HepG2 (cell line): Measurements from ENCODE around the gene DND1. TPM values are rescaled to one million over a fixed set of nuclear protein-coding genes. Genes with fewer than 3 reads are reported as not detected.

Source experiments
- ATF7-NPFF ChIP-seq: sonication (generic); formaldehyde crosslinking; IDR thresholded peaks from 2 replicates; pipeline ENCODE4 v1.8.1; 2023; ENCODE audit warnings: mild to moderate bottlenecking, low read depth, missing genetic modification reagents, moderate library complexity
- CREB1 ChIP-seq, 2 experiments: fragments of 450-650 bp in 1 of 2; IDR thresholded peaks; 2 replicates each; pipeline ENCODE4 v1.6.1; 2016 to 2017; ENCODE audit warnings: control low read depth in 1 of 2, mild to moderate bottlenecking in 1 of 2, missing compliant biosample characterization in 1 of 2, missing genetic modification characterization in 1 of 2
- ELF3 ChIP-seq: IDR thresholded peaks from 2 replicates; pipeline ENCODE4 v1.6.1; 2016; ENCODE audit warnings: missing genetic modification reagents, missing compliant biosample characterization
- FOXM1 ChIP-seq: sonication (generic); formaldehyde crosslinking; IDR thresholded peaks from 2 replicates; pipeline ENCODE4 v1.5.0; 2020; ENCODE audit warnings: missing genetic modification reagents
- GABPB1 ChIP-seq: IDR thresholded peaks from 2 replicates; pipeline ENCODE4 v1.6.1; 2016; ENCODE audit warnings: mild to moderate bottlenecking, missing genetic modification reagents, moderate library complexity, missing compliant biosample characterization
- KLF12 ChIP-seq: sonication (generic); formaldehyde crosslinking; IDR thresholded peaks from 2 replicates; pipeline ENCODE4 v1.4.0; 2020; ENCODE audit warnings: missing genetic modification reagents, borderline replicate concordance
- NBN ChIP-seq: fragments of 450-650 bp; conservative IDR thresholded peaks from 2 replicates; pipeline ENCODE4 v1.6.1; 2017
- NRL ChIP-seq: sonication (generic); formaldehyde crosslinking; IDR thresholded peaks from 2 replicates; pipeline ENCODE4 v1.5.0; 2020; ENCODE audit warnings: missing genetic modification reagents, mild to moderate bottlenecking, moderate library complexity, borderline replicate concordance
- TEAD3 ChIP-seq: optimal IDR thresholded peaks from 2 replicates; pipeline ENCODE3; 2016; ENCODE audit warnings: borderline replicate concordance
- ZNF3 ChIP-seq: IDR thresholded peaks from 2 replicates; pipeline ENCODE4 v1.7.0; 2017; ENCODE audit warnings: inconsistent platforms
- ZNF432 ChIP-seq: sonication (generic); formaldehyde crosslinking; IDR thresholded peaks from 2 replicates; pipeline ENCODE4 v1.5.0; 2020; ENCODE audit warnings: missing genetic modification reagents, mild to moderate bottlenecking, borderline replicate concordance
- ZNF562 ChIP-seq: sonication (generic); formaldehyde crosslinking; IDR thresholded peaks from 2 replicates; pipeline ENCODE4 v1.8.0; 2022; ENCODE audit warnings: missing genetic modification reagents, borderline replicate concordance
- ZSCAN30 ChIP-seq: sonication (generic); formaldehyde crosslinking; IDR thresholded peaks from 2 replicates; pipeline ENCODE4 v1.5.0; 2020; ENCODE audit warnings: mild to moderate bottlenecking, missing genetic modification reagents
- polyA plus RNA-seq, 8 experiments: library from polyadenylated mRNA; depleted of rRNA in 3 of 8; stranded (reverse) in 7 of 8; unstranded in 1 of 8; fragments of >200 nt; fragmentation: Illumina TruSeq in 4 of 8; extraction: Trizol in 4 of 8; gene quantifications; 2 replicates each; pipeline versions ENCODE4 v1.2.1 to v1.2.3, GENCODE V29; 2011 to 2016; ENCODE audit warnings: low read depth in 4 of 8, missing spikeins in 1 of 8, mixed read lengths in 1 of 8; ENCODE audit not compliant: insufficient read depth in 1 of 8
- total RNA-seq, 5 experiments: library from RNA; depleted of rRNA; stranded (reverse); fragments of >200 nt; fragmentation: Illumina TruSeq; extraction: Trizol; gene quantifications; 2 replicates each; pipeline ENCODE4 v1.2.3, GENCODE V29; 2016; ENCODE audit warnings: low read depth in 1 of 5
- TF ChIP-seq, protein P1 (sequence below): sonication (generic); formaldehyde crosslinking; IDR thresholded peaks from 2 replicates; pipeline ENCODE4 v1.5.0; 2020; ENCODE audit warnings: mild to moderate bottlenecking, low read depth, missing genetic modification reagents, borderline replicate concordance
- TF ChIP-seq, protein P2 (sequence below): sonication (generic); formaldehyde crosslinking; IDR thresholded peaks from 2 replicates; pipeline ENCODE4 v1.4.0; 2020; ENCODE audit warnings: missing genetic modification reagents, borderline replicate concordance
- TF ChIP-seq, protein P3 (sequence below): sonication (generic); formaldehyde crosslinking; IDR thresholded peaks from 2 replicates; pipeline ENCODE4 v1.8.0; 2022; ENCODE audit warnings: missing genetic modification reagents, mild to moderate bottlenecking, borderline replicate concordance
- TF ChIP-seq, protein P4 (sequence below): sonication (generic); formaldehyde crosslinking; IDR thresholded peaks from 2 replicates; pipeline ENCODE4 v1.4.0; 2020; ENCODE audit warnings: missing genetic modification reagents, mild to moderate bottlenecking, borderline replicate concordance
- TF ChIP-seq, protein P5 (sequence below): sonication (generic); formaldehyde crosslinking; IDR thresholded peaks from 2 replicates; pipeline ENCODE4 v1.4.0; 2020; ENCODE audit warnings: missing genetic modification reagents

Gene DND1
- total and polyA plus RNA-seq, 2 of the 13 experiments (the other 11 are each of a cell fraction or from before 2014, with no cell fraction given) = 0.48 to 0.55 TPM

DNA sequence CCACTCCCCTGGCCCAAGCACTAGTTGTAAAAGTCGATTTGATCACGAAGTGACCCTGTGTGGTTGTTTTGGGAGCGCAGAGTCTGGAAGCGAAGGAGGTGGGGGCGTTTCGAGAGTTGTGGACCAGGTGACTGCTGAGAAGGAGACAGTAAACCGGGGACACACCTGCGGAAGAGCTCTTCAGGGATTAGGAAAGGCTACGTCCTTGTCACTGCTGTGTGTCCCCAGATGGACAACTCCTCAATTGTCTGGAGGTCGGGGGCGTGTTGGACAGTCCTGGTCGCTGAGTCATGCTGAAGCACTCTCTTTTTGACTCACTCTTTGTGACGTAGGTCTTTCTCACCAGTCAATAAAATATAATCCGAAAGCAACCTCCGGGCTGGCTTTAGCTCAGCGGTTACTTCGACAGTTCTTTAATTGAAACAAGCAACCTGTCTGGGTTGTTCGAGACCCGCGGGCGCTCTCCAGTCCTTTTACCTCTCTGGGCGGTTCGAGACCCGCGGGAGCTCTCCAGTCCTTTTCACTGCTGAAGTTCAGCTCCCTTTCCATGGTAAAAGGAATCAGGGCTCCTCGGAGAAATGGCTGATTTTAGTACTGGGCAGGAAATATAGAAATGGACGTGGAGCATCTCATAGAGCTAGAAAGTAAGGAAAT lies 37.6 kb upstream of the DND1 start (continued):
- TF ChIP-seq ZNF562 (no peak), ZNF432 (CRISPR knock-in tag) (no peak), NRL (CRISPR knock-in tag) (no peak), TEAD3 (CRISPR knock-in tag) (peak; percentile 68), NBN (no peak), ELF3 (CRISPR knock-in tag) (peak; percentile 57), GABPB1 (CRISPR knock-in tag) (no peak), ZNF3 (CRISPR knock-in tag) (no peak), CREB1 (IDR thresholded peaks at IDR 0.05) (peak; percentile 97), CREB1 (CRISPR knock-in tag; IDR thresholded peaks at IDR 0.05) (peak; percentile 97), ATF7-NPFF (CRISPR knock-in tag) (peak; percentile 37; the same call in 1 of the 2 replicates), FOXM1 (CRISPR knock-in tag) (no peak), KLF12 (CRISPR knock-in tag) (peak; percentile 53; the same call in 1 of the 2 replicates), ZSCAN30 (CRISPR knock-in tag) (no peak)
- TF ChIP-seq, protein P1, sequence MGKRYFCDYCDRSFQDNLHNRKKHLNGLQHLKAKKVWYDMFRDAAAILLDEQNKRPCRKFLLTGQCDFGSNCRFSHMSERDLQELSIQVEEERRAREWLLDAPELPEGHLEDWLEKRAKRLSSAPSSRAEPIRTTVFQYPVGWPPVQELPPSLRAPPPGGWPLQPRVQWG = no peak
- TF ChIP-seq, protein P2, sequence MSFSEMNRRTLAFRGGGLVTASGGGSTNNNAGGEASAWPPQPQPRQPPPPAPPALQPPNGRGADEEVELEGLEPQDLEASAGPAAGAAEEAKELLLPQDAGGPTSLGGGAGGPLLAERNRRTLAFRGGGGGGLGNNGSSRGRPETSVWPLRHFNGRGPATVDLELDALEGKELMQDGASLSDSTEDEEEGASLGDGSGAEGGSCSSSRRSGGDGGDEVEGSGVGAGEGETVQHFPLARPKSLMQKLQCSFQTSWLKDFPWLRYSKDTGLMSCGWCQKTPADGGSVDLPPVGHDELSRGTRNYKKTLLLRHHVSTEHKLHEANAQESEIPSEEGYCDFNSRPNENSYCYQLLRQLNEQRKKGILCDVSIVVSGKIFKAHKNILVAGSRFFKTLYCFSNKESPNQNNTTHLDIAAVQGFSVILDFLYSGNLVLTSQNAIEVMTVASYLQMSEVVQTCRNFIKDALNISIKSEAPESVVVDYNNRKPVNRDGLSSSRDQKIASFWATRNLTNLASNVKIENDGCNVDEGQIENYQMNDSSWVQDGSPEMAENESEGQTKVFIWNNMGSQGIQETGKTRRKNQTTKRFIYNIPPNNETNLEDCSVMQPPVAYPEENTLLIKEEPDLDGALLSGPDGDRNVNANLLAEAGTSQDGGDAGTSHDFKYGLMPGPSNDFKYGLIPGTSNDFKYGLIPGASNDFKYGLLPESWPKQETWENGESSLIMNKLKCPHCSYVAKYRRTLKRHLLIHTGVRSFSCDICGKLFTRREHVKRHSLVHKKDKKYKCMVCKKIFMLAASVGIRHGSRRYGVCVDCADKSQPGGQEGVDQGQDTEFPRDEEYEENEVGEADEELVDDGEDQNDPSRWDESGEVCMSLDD (CRISPR knock-in tag) = no peak
- TF ChIP-seq, protein P3, sequence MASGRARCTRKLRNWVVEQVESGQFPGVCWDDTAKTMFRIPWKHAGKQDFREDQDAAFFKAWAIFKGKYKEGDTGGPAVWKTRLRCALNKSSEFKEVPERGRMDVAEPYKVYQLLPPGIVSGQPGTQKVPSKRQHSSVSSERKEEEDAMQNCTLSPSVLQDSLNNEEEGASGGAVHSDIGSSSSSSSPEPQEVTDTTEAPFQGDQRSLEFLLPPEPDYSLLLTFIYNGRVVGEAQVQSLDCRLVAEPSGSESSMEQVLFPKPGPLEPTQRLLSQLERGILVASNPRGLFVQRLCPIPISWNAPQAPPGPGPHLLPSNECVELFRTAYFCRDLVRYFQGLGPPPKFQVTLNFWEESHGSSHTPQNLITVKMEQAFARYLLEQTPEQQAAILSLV (CRISPR knock-in tag) = 0 out of 2 replicates have a peak, but pooled peaks have one; percentile 31
- TF ChIP-seq, protein P4, sequence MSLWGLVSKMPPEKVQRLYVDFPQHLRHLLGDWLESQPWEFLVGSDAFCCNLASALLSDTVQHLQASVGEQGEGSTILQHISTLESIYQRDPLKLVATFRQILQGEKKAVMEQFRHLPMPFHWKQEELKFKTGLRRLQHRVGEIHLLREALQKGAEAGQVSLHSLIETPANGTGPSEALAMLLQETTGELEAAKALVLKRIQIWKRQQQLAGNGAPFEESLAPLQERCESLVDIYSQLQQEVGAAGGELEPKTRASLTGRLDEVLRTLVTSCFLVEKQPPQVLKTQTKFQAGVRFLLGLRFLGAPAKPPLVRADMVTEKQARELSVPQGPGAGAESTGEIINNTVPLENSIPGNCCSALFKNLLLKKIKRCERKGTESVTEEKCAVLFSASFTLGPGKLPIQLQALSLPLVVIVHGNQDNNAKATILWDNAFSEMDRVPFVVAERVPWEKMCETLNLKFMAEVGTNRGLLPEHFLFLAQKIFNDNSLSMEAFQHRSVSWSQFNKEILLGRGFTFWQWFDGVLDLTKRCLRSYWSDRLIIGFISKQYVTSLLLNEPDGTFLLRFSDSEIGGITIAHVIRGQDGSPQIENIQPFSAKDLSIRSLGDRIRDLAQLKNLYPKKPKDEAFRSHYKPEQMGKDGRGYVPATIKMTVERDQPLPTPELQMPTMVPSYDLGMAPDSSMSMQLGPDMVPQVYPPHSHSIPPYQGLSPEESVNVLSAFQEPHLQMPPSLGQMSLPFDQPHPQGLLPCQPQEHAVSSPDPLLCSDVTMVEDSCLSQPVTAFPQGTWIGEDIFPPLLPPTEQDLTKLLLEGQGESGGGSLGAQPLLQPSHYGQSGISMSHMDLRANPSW (CRISPR knock-in tag) = peak; percentile 76; the same call in 1 of the 2 replicates
- TF ChIP-seq, protein P5, sequence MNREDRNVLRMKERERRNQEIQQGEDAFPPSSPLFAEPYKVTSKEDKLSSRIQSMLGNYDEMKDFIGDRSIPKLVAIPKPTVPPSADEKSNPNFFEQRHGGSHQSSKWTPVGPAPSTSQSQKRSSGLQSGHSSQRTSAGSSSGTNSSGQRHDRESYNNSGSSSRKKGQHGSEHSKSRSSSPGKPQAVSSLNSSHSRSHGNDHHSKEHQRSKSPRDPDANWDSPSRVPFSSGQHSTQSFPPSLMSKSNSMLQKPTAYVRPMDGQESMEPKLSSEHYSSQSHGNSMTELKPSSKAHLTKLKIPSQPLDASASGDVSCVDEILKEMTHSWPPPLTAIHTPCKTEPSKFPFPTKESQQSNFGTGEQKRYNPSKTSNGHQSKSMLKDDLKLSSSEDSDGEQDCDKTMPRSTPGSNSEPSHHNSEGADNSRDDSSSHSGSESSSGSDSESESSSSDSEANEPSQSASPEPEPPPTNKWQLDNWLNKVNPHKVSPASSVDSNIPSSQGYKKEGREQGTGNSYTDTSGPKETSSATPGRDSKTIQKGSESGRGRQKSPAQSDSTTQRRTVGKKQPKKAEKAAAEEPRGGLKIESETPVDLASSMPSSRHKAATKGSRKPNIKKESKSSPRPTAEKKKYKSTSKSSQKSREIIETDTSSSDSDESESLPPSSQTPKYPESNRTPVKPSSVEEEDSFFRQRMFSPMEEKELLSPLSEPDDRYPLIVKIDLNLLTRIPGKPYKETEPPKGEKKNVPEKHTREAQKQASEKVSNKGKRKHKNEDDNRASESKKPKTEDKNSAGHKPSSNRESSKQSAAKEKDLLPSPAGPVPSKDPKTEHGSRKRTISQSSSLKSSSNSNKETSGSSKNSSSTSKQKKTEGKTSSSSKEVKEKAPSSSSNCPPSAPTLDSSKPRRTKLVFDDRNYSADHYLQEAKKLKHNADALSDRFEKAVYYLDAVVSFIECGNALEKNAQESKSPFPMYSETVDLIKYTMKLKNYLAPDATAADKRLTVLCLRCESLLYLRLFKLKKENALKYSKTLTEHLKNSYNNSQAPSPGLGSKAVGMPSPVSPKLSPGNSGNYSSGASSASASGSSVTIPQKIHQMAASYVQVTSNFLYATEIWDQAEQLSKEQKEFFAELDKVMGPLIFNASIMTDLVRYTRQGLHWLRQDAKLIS (CRISPR knock-in tag) = 0 out of 2 replicates have a peak, but pooled peaks have one; percentile 42
